Activated naive CD4-positive, alpha-beta T cell treated with anti-CD3 and anti-CD28 coated beads for 36 hours (primary cell): ENCODE measurements around the gene LDLRAD3. TPM values are rescaled to one million over a fixed set of nuclear protein-coding genes. Genes with fewer than 3 reads are reported as not detected.
A peak's percentile ranks its signal among the peaks of the same experiment; 100 is the strongest.

Source experiments
- CTCF ChIA-PET: fragments of 350-600 bp; sonication (Branson Sonifier 250); formaldehyde crosslinking; loops from one replicate; lab custom pipeline; 2021; ENCODE audit warnings: antibody characterized with exemption; lab: Charles Lee
- DNase-seq: peaks from one replicate; pipeline ENCODE4 v3.0.0-alpha.2; 2020
- H3K27ac Mint-ChIP-seq: one replicate; pipeline ENCODE4 v1.8.0; 2021; ENCODE audit warnings: mild to moderate bottlenecking, mixed read lengths
- H3K27me3 Mint-ChIP-seq: one replicate; pipeline ENCODE4 v1.8.0; 2021; ENCODE audit warnings: low read depth, mixed read lengths
- H3K36me3 Mint-ChIP-seq: one replicate; pipeline ENCODE4 v1.8.0; 2021; ENCODE audit warnings: low read depth, mixed read lengths
- H3K4me1 Mint-ChIP-seq: one replicate; pipeline ENCODE4 v1.8.0; 2021; ENCODE audit warnings: low read depth, mixed read lengths
- H3K4me3 Mint-ChIP-seq: one replicate; pipeline ENCODE4 v1.8.0; 2021; ENCODE audit warnings: mild to moderate bottlenecking, moderate library complexity, mixed read lengths
- H3K9me3 Mint-ChIP-seq: one replicate; pipeline ENCODE4 v1.8.0; 2021; ENCODE audit warnings: mixed read lengths
- intact Hi-C: fragments of 100-400 bp; cut with micrococcal nuclease; formaldehyde crosslinking; loops from one replicate; pipeline ENCODE4 v1.15.1; 2023
- total RNA-seq, 2 experiments: library from RNA; stranded (reverse); gene quantifications; one replicate each; pipeline ENCODE4 v1.2.3, GENCODE V29; 2021

The LDLRAD3 gene
- total RNA-seq, 2 experiments from 2014 or later: 0.17 to 0.22 TPM

GRCh38 chr11:36258730-36259360 lies 315.0 kb downstream of the LDLRAD3 start:
- DNase-seq: peak; percentile 51
- Mint-ChIP-seq H3K36me3 (no peaks in the 10 kb centered on the region), H3K27ac (no peak overlapping the region), H3K27me3 (peaks cover 27% of the 10 kb centered on the region), H3K4me3 (no peak overlapping the region), H3K4me1 (no peaks in the 10 kb centered on the region), H3K9me3 (no peaks in the 10 kb centered on the region)
- CTCF ChIA-PET: interaction anchor here (0.9 to 4.5 kb wide), 6 partner anchors 8 to 644 kb away, joined by 3 to 28 read pairs (median 8); no protein-coding TSS in a partner anchor
- intact Hi-C loops: loop anchor here (1.0 to 2.0 kb wide), 3 partner anchors 216 to 643 kb away; no protein-coding TSS in a partner anchor

- intact Hi-C loops: loop anchor here (10.0 kb wide), 1 partner anchor 1266 kb away; no protein-coding TSS in a partner anchor
- H3K4me1 Mint-ChIP-seq: no peaks in the 10 kb centered on the region
- H3K9me3 Mint-ChIP-seq: no peaks in the 10 kb centered on the region
- peaks cover 27% of the 10 kb centered on the region for H3K27me3 Mint-ChIP-seq
- CTCF ChIA-PET: interaction anchor here (0.8 to 1.2 kb wide), 5 partner anchors 18 to 645 kb away, joined by 3 to 4 read pairs (median 4); no protein-coding TSS in a partner anchor
- no peak for DNase-seq
- no peak overlapping the region for H3K4me3 Mint-ChIP-seq
- no peak overlapping the region for H3K27ac Mint-ChIP-seq
- H3K36me3 Mint-ChIP-seq: no peaks in the 10 kb centered on the region
These were observed 317.2 kb downstream of the LDLRAD3 start for GRCh38 chr11:36261094-36261493.

- no peak for DNase-seq
- CTCF ChIA-PET: interaction anchor here (0.6 to 4.6 kb wide), 6 partner anchors 15 to 649 kb away, joined by 3 to 37 read pairs (median 4); no protein-coding TSS in a partner anchor
- intact Hi-C loops: loop anchor here (10.0 kb wide), 1 partner anchor 1269 kb away; no protein-coding TSS in a partner anchor
- Mint-ChIP-seq H3K4me1 (no peaks in the 10 kb centered on the region), H3K36me3 (no peaks in the 10 kb centered on the region), H3K4me3 (no peak overlapping the region), H3K27ac (no peak overlapping the region), H3K27me3 (peaks cover 11% of the 10 kb centered on the region), H3K9me3 (no peaks in the 10 kb centered on the region)
These were observed 320.4 kb downstream of the LDLRAD3 start for GRCh38 chr11:36264011-36264972.

GRCh38 chr11:36264973-36265344 lies 321.1 kb downstream of the LDLRAD3 start:
- CTCF ChIA-PET: interaction anchor here (0.7 to 4.6 kb wide), 10 partner anchors 14 to 780 kb away, joined by 3 to 37 read pairs (median 5); no protein-coding TSS in a partner anchor
- intact Hi-C loops: loop anchor here (10.0 kb wide), 1 partner anchor 1270 kb away; no protein-coding TSS in a partner anchor
- Mint-ChIP-seq H3K4me1 (no peaks in the 10 kb centered on the region), H3K4me3 (no peak overlapping the region), H3K36me3 (no peaks in the 10 kb centered on the region), H3K9me3 (no peaks in the 10 kb centered on the region), H3K27ac (no peak overlapping the region), H3K27me3 (peaks cover 7% of the 10 kb centered on the region)
- no peak for DNase-seq

GRCh38 chr11:36265793-36266628 lies 322.1 kb downstream of the LDLRAD3 start:
- H3K9me3 Mint-ChIP-seq: no peaks in the 10 kb centered on the region
- no peak overlapping the region for H3K27ac Mint-ChIP-seq
- CTCF ChIA-PET: interaction anchor here (0.6 to 4.6 kb wide), 26 partner anchors 9 to 781 kb away, joined by 3 to 37 read pairs (median 4); partner anchors contain the start of gene FJX1
- no peak overlapping the region for H3K4me3 Mint-ChIP-seq
- H3K4me1 Mint-ChIP-seq: no peaks in the 10 kb centered on the region
- DNase-seq: peak; percentile 74
- H3K27me3 Mint-ChIP-seq: peaks cover 1% of the 10 kb centered on the region
- H3K36me3 Mint-ChIP-seq: no peaks in the 10 kb centered on the region
- intact Hi-C loops: loop anchor here (1.0 to 10.0 kb wide), 5 partner anchors 223 to 1271 kb away; no protein-coding TSS in a partner anchor

- DNase-seq: no peak
- H3K36me3 Mint-ChIP-seq: peaks cover under 1% of the 10 kb centered on the region
- intact Hi-C loops: loop anchor here (1.0 to 10.0 kb wide), 5 partner anchors 224 to 1272 kb away; no protein-coding TSS in a partner anchor
- no peak overlapping the region for H3K4me3 Mint-ChIP-seq
- H3K4me1 Mint-ChIP-seq: no peaks in the 10 kb centered on the region
- H3K27me3 Mint-ChIP-seq: no peaks in the 10 kb centered on the region
- H3K9me3 Mint-ChIP-seq: no peaks in the 10 kb centered on the region
- CTCF ChIA-PET: interaction anchor here (0.6 to 4.6 kb wide), 17 partner anchors 8 to 764 kb away, joined by 3 to 37 read pairs (median 5); partner anchors contain the start of gene FJX1
- H3K27ac Mint-ChIP-seq: no peak overlapping the region
These were observed 322.9 kb downstream of the LDLRAD3 start for GRCh38 chr11:36266767-36267166.

GRCh38 chr11:36268337-36268985 lies 324.6 kb downstream of the LDLRAD3 start:
- no peak overlapping the region for H3K27ac Mint-ChIP-seq
- no peaks in the 10 kb centered on the region for H3K4me1 Mint-ChIP-seq
- H3K36me3 Mint-ChIP-seq: peaks cover 15% of the 10 kb centered on the region
- H3K4me3 Mint-ChIP-seq: no peak overlapping the region
- no peak for DNase-seq
- CTCF ChIA-PET: interaction anchor here (0.8 to 4.6 kb wide), 9 partner anchors 11 to 654 kb away, joined by 3 to 37 read pairs (median 5); no protein-coding TSS in a partner anchor
- H3K9me3 Mint-ChIP-seq: no peaks in the 10 kb centered on the region
- intact Hi-C loops: loop anchor here (10.0 kb wide), 1 partner anchor 1274 kb away; no protein-coding TSS in a partner anchor
- H3K27me3 Mint-ChIP-seq: no peaks in the 10 kb centered on the region

GRCh38 chr11:36270701-36271100 lies 326.8 kb downstream of the LDLRAD3 start:
- no peak for DNase-seq
- Mint-ChIP-seq H3K4me1 (no peaks in the 10 kb centered on the region), H3K36me3 (peaks cover 30% of the 10 kb centered on the region), H3K4me3 (no peak overlapping the region), H3K27ac (no peak overlapping the region), H3K9me3 (peaks cover 3% of the 10 kb centered on the region), H3K27me3 (no peaks in the 10 kb centered on the region)
- CTCF ChIA-PET: interaction anchor here (1.2 kb wide), 1 partner anchor 8 kb away, joined by 3 read pairs; no protein-coding TSS in a partner anchor
- intact Hi-C loops: no loop called here

GRCh38 chr11:36271794-36272407 lies 328.0 kb downstream of the LDLRAD3 start:
- peaks cover 31% of the 10 kb centered on the region for H3K36me3 Mint-ChIP-seq
- no peak overlapping the region for H3K27ac Mint-ChIP-seq
- no peak overlapping the region for H3K4me3 Mint-ChIP-seq
- no peaks in the 10 kb centered on the region for H3K27me3 Mint-ChIP-seq
- intact Hi-C loops: no loop called here
- no peaks in the 10 kb centered on the region for H3K4me1 Mint-ChIP-seq
- no peak for DNase-seq
- CTCF ChIA-PET: interaction anchor here (0.7 to 1.2 kb wide), 2 partner anchors 12 to 21 kb away, joined by 3 read pairs; no protein-coding TSS in a partner anchor
- peaks cover 3% of the 10 kb centered on the region for H3K9me3 Mint-ChIP-seq

GRCh38 chr11:36273110-36273509 lies 329.2 kb downstream of the LDLRAD3 start:
- DNase-seq: no peak
- H3K4me1 Mint-ChIP-seq: no peaks in the 10 kb centered on the region

More at GRCh38 chr11:36273110-36273509, 329.2 kb downstream of the LDLRAD3 start:
- intact Hi-C loops: no loop called here
- Mint-ChIP-seq H3K36me3 (peaks cover 32% of the 10 kb centered on the region), H3K4me3 (no peak overlapping the region), H3K27me3 (no peaks in the 10 kb centered on the region), H3K27ac (no peak overlapping the region), H3K9me3 (peaks cover 3% of the 10 kb centered on the region)
- CTCF ChIA-PET: interaction anchor here (0.5 to 1.5 kb wide), 6 partner anchors 16 to 650 kb away, joined by 3 to 4 read pairs (median 3); partner anchors contain the start of gene COMMD9
